ENCODE results near the gene ACTRT2. TPM values are rescaled to one million over a fixed set of nuclear protein-coding genes. Genes with fewer than 3 reads are reported as not detected.

Gene ACTRT2
- total and polyA plus RNA-seq, 3 donors from 2014 or later: 64.2 to 183 (median 143) TPM

DNA sequence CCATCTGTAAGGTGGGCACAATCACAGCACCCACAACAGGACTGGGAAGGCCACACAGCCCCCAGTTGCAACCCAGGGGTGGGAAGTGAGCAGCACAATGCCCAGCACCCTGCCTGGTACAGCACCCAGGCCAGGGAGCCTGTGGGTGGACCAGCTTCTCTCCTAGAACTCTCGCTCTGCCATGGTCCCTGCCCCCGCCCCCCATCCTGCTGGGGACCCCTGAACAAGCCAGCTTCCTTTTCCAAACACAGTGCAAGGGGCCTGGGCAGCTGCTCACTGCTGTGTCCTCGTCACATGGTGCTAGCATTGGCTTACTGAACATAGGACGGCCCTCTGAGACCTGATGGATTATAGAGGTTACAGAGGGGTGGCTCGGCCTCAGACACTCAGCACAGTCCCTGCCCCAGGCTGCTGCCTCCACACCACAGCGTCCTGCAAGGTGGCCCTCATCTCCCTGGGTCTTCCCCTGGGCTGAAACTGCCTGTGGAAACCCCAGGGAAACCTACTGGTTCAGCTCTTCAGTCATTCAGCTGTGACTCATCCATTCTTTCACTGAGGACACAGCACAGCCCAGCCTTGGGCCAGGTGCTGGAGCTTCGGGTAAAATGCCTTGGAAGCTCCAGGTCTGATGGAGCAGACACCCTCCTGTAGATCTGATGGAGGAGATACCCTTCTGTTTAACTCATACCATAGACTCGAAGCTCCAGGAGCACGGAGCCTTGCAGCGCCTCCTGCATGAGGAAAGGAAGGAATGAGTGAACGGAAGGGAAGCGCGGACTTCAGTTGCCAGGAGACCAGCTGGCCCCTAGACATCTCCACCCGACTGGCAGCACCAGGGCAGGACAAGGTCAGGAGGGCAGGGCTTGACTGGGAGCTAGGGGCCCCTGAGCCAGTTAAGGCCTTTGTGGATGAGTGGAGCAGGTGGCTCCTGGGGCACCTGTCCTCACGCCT, 39.6 kb downstream of the ACTRT2 start:
- intact Hi-C loops (cut with DNase I; ENCODE audit: low total_unique reads): no loop called here
- TF ChIP-seq, protein P1, sequence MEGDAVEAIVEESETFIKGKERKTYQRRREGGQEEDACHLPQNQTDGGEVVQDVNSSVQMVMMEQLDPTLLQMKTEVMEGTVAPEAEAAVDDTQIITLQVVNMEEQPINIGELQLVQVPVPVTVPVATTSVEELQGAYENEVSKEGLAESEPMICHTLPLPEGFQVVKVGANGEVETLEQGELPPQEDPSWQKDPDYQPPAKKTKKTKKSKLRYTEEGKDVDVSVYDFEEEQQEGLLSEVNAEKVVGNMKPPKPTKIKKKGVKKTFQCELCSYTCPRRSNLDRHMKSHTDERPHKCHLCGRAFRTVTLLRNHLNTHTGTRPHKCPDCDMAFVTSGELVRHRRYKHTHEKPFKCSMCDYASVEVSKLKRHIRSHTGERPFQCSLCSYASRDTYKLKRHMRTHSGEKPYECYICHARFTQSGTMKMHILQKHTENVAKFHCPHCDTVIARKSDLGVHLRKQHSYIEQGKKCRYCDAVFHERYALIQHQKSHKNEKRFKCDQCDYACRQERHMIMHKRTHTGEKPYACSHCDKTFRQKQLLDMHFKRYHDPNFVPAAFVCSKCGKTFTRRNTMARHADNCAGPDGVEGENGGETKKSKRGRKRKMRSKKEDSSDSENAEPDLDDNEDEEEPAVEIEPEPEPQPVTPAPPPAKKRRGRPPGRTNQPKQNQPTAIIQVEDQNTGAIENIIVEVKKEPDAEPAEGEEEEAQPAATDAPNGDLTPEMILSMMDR (IDR thresholded peaks at IDR 0.05): no peak
- TF ChIP-seq POLR2A (IDR thresholded peaks at IDR 0.05): no peak
- DNase-seq: no peak
- 86 to 87% methylated on average over 12 to 15 of the region's 15 CpGs for WGBS, 2 donors
- no peak overlapping the region for H3K27ac ChIP-seq
- no peaks in the 10 kb centered on the region for H3K27me3 ChIP-seq
- H3K36me3 ChIP-seq (ENCODE audit: low read depth, missing control alignments): no peaks in the 10 kb centered on the region
- no peaks in the 10 kb centered on the region for H3K9me3 ChIP-seq
- peaks cover 9% of the 10 kb centered on the region for H3K4me1 ChIP-seq
- H3K4me3 ChIP-seq: no peak overlapping the region

DNA sequence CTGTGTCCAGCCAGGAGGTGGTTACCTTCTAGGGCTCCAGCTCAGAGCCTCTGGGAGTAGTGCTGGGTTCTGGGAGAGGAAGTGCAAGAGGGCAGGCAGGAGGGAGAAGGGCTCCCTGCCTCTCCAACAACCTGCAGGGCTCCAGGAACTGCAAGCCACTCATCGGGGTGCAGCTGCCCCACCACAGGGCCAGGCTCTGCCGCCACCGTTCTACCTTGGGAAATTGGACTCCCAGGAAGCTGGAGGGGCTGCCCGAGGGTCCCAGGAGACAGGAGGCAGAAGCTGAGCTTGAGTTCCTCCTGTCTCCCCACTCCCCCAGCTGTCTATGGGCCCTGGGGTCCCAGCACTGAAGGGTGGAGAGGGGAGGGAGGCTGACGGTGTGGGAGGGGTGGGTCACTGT, 40.3 kb downstream of the ACTRT2 start:
- no peaks in the 10 kb centered on the region for H3K36me3 ChIP-seq (ENCODE audit: low read depth, missing control alignments)
- H3K27ac ChIP-seq: no peak overlapping the region
- peaks cover 13% of the 10 kb centered on the region for H3K4me1 ChIP-seq
- H3K27me3 ChIP-seq: no peaks in the 10 kb centered on the region
- TF ChIP-seq POLR2A (IDR thresholded peaks at IDR 0.05): no peak
- TF ChIP-seq, protein P1 (IDR thresholded peaks at IDR 0.05): no peak
- H3K9me3 ChIP-seq: no peaks in the 10 kb centered on the region
- WGBS, 2 donors: 46 to 58% methylated on average over 4 to 5 of the region's 5 CpGs
- intact Hi-C loops (cut with DNase I; ENCODE audit: low total_unique reads): no loop called here
- H3K4me3 ChIP-seq: no peak overlapping the region
- DNase-seq: no peak

DNA sequence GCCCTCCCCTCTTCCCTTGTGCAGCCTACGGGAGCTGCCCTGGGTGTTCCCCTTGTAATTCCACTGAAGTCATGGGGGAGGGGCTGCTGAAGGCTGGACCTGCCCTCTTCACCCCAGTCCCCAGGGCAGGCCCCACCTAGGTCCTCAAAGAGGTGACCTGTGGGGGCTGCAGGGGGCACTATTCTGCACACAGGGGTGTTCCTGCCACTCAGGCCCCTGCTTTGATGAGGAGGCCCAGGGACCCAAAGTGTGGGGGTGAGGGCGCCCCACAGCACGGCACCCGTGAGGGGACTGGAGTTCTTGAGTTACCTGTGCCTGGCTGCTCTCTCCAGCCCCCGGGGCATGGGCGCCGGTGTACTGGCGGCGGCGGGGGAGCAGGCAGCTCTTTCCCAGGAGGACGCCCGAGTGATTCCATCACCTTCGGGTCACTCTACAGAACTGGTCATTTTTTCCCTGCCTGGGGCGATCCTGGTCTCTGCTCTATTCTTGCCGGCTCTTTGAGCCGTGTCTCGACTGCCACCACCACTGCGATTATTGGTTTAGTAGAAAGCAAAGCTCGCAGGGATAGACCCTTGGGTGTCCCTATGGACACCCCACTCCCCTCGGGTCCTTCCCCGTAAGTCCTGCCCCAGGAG, 40.8 kb downstream of the ACTRT2 start:
- Histone ChIP-seq H3K27me3 (no peaks in the 10 kb centered on the region), H3K9me3 (no peaks in the 10 kb centered on the region), H3K36me3 (ENCODE audit: low read depth, missing control alignments) (no peaks in the 10 kb centered on the region), H3K4me3 (no peak overlapping the region), H3K27ac (no peak overlapping the region), H3K4me1 (peaks cover 16% of the 10 kb centered on the region)
- intact Hi-C loops (cut with DNase I; ENCODE audit: low total_unique reads): no loop called here
- TF ChIP-seq, protein P1 (IDR thresholded peaks at IDR 0.05): no peak
- no peak for TF ChIP-seq POLR2A (IDR thresholded peaks at IDR 0.05)
- WGBS, 2 donors: 0 to 24% methylated on average over 1 to 21 of the region's 21 CpGs
- no peak for DNase-seq

- intact Hi-C loops (cut with DNase I; ENCODE audit: low total_unique reads): no loop called here
- Histone ChIP-seq H3K9me3 (no peaks in the 10 kb centered on the region), H3K4me3 (peak overlapping the region; percentile 16 to 51), H3K27ac (no peak overlapping the region), H3K36me3 (ENCODE audit: low read depth, missing control alignments) (no peaks in the 10 kb centered on the region), H3K27me3 (no peaks in the 10 kb centered on the region), H3K4me1 (peaks cover 16% of the 10 kb centered on the region)
- no peak for DNase-seq
- 10 to 12% methylated on average over 10 to 37 of the region's 50 CpGs for WGBS, 2 donors
- TF ChIP-seq POLR2A (IDR thresholded peaks at IDR 0.05): no peak
- TF ChIP-seq, protein P1 (IDR thresholded peaks at IDR 0.05): no peak
Observed at GRCh38 chr1:3062616-3063378, 41.5 kb downstream of the ACTRT2 start.
